Right lobe of liver (tissue), 6 donors: ENCODE results near the gene INSYN1. TPM values are rescaled to one million over a fixed set of nuclear protein-coding genes. Genes with fewer than 3 reads are reported as not detected.
A peak's percentile ranks its signal among the peaks of the same experiment; 100 is the strongest.

ENCODE experiments used
- ATAC-seq, 4 donors: fragments of 200-7000 bp; cut with Tn5 transposase; one replicate each; pipeline ENCODE4 v1.9.1; 2020; ENCODE audit warnings: mild to moderate bottlenecking in 4 of 4, moderate library complexity in 4 of 4
- DNase-seq, 3 donors: peaks; one replicate each; pipeline ENCODE4 v3.0.0-alpha.2; 2020
- H3K27ac ChIP-seq, 3 donors: fragments of 200-600 bp; one replicate each; pipeline ENCODE4 v1.8.0; 2022
- H3K27me3 ChIP-seq, 2 donors: fragments of 200-600 bp; one replicate each; pipeline ENCODE4 v1.8.0; 2022
- H3K36me3 ChIP-seq, 4 donors: fragments of 200-600 bp; sonication (generic) in 1 of 4; one replicate each; pipeline versions ENCODE4 v1.5.1 to v1.8.0; 2017 to 2022; ENCODE audit warnings: control low read depth in 1 of 4
- H3K4me1 ChIP-seq, 4 donors: fragments of 200-600 bp; sonication (generic) in 1 of 4; one replicate each; pipeline versions ENCODE4 v1.5.1 to v1.8.0; 2017 to 2022; ENCODE audit warnings: control low read depth in 1 of 4
- H3K4me3 ChIP-seq, 3 donors: fragments of 200-600 bp; one replicate each; pipeline ENCODE4 v1.8.0; 2022
- H3K9me3 ChIP-seq, 4 donors: fragments of 200-600 bp; sonication (generic) in 1 of 4; one replicate each; pipeline versions ENCODE4 v1.5.1 to v1.8.0; 2017 to 2022; ENCODE audit warnings: control low read depth in 1 of 4
- POLR2A ChIP-seq: fragments of 450-650 bp; IDR thresholded peaks from one replicate; pipeline ENCODE4 v1.6.1; 2017; ENCODE audit warnings: antibody characterized with exemption, mild to moderate bottlenecking
- WGBS: methylation state at CpG from one replicate; pipeline ENCODE4 v1.1.6; 2018; ENCODE audit warnings: low coverage, low lambda C conversion rate; ENCODE audit not compliant: insufficient coverage; ENCODE audit errors: missing lambda C conversion rate; 5-methylcytosine and 5-hydroxymethylcytosine counted together
- intact Hi-C, 2 donors: fragments of 100-400 bp; cut with DNase I; formaldehyde crosslinking; loops; one replicate each; pipeline versions ENCODE4 v1.11.2 to v1.14.1; 2022
- total RNA-seq, 6 experiments: library from RNA; depleted of rRNA in 2 of 6; stranded (reverse); fragments of >200 nt in 2 of 6; fragmentation: NEBNext Ultra II Directional in 3 of 6; extraction: Animal tissue kit (Norgen Biotek cat#: 25700) in 3 of 6; gene quantifications; one replicate each; pipeline versions ENCODE4 v1.1.0 to v1.2.4, GENCODE V29; 2016 to 2023
- TF ChIP-seq, protein P1 (sequence below), 4 donors: fragments of 200-600 bp in 3 of 4; fragments of 450-650 bp in 1 of 4; IDR thresholded peaks; one replicate each; pipeline versions ENCODE4 v1.5.1 to v1.8.0; 2016 to 2022; ENCODE audit warnings: antibody characterized with exemption in 4 of 4, mild to moderate bottlenecking in 2 of 4
- donor health status: DM: no; HTN: yes; CAD: no.
- donor health status: DM: no; HTN: no; CAD: no.
- donor health status: DM: no; HTN: no; CAD: no.
- donor health status: DM: no; HTN: yes; CAD: no.
- donor health status: DM: no; HTN: yes; CAD: no.

Gene INSYN1
- total RNA-seq, 6 experiments from 2014 or later = 0.25 to 0.68 (median 0.32) TPM

DNA sequence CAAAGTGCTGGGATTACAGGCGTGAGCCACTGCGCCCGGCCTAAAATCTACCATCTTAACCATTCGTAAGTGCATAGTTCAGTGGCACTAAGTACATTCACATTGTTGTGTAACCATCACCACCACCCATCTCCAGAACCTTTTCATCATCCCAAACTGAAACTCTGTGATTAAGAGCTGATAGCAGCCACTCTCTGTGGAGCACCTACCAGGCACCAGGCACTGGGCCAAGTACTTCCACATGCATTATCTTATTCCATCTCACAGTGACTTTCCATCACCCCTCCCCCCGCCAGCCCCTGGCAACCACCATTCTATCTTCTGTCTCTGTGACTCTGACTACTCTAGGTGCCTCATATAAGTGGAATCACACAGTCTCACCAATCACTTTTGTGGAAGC lies 2.3 kb upstream of the INSYN1 start:
- no peak for ATAC-seq
- no peaks in the 10 kb centered on the region for H3K36me3 ChIP-seq
- H3K27ac ChIP-seq = no peak overlapping the region
- no peak for DNase-seq
- H3K4me1 ChIP-seq = peaks cover 0 to 8% (median 0%) of the 10 kb centered on the region in 4 donors
- H3K27me3 ChIP-seq = no peaks in the 10 kb centered on the region
- intact Hi-C loops = no loop called here
- H3K4me3 ChIP-seq = no peak overlapping the region
- no peaks in the 10 kb centered on the region for H3K9me3 ChIP-seq
- TF ChIP-seq, protein P1, sequence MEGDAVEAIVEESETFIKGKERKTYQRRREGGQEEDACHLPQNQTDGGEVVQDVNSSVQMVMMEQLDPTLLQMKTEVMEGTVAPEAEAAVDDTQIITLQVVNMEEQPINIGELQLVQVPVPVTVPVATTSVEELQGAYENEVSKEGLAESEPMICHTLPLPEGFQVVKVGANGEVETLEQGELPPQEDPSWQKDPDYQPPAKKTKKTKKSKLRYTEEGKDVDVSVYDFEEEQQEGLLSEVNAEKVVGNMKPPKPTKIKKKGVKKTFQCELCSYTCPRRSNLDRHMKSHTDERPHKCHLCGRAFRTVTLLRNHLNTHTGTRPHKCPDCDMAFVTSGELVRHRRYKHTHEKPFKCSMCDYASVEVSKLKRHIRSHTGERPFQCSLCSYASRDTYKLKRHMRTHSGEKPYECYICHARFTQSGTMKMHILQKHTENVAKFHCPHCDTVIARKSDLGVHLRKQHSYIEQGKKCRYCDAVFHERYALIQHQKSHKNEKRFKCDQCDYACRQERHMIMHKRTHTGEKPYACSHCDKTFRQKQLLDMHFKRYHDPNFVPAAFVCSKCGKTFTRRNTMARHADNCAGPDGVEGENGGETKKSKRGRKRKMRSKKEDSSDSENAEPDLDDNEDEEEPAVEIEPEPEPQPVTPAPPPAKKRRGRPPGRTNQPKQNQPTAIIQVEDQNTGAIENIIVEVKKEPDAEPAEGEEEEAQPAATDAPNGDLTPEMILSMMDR (IDR thresholded peaks at IDR 0.05) = no peak
- TF ChIP-seq POLR2A = no peak
- 65% methylated on average over 3 of the region's 5 CpGs for WGBS

DNA sequence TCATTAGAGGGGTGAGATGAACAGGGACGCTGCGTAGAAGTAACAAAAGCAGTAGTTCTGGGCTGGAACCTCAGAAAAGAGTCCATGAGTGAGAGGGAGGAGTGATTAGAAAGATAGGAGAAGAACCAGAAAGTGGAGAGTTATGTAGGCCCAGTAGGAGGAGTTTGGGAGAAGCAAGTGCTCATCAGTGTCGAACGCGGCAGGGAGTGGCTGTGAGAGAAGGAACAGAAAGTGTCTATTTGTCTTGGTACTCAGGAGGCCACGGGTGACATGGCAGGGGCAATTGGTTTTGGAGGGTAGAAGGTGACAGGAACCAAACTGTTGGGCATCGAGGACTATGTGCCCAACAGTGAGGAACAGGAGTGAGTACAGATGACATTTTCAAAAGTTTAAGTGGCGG lies 1.3 kb upstream of the INSYN1 start:
- no peaks in the 10 kb centered on the region for H3K9me3 ChIP-seq
- WGBS = 69% methylated on average over 7 of the region's 8 CpGs
- no peak for TF ChIP-seq POLR2A
- TF ChIP-seq, protein P1 (IDR thresholded peaks at IDR 0.05) = no peak
- peaks cover 0 to 8% (median 0%) of the 10 kb centered on the region in 4 donors for H3K4me1 ChIP-seq
- DNase-seq (no peak), ATAC-seq (no peak)
- no peak overlapping the region for H3K4me3 ChIP-seq
- H3K27ac ChIP-seq = no peak overlapping the region
- intact Hi-C loops = no loop called here
- no peaks in the 10 kb centered on the region for H3K36me3 ChIP-seq
- no peaks in the 10 kb centered on the region for H3K27me3 ChIP-seq

DNA sequence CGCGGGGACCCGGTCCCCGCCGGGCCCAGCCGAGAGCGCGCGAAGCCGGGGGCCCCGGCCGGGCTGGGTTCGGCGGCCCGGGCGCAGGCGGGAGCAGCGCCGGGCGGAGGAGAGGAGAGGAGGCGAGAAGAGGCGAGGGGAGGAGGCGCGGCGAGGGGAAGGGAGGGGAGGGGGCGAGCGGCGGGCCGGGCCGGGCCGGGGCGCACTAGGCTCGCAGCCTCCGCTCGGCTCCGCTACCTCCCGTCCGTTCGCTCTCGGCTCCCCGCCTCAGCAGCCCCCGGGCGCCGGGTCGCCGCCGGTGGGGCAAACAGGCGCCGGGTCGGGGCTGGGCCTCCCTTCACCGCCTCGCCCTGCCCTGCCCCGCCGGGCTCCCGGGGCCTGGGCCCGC lies 351 bp downstream of the INSYN1 start:
- DNase-seq (no peak), ATAC-seq (peak in 2 of 4 donors; percentile 19 to 30)
- peaks cover 0 to 8% (median 0%) of the 10 kb centered on the region in 4 donors for H3K4me1 ChIP-seq
- H3K36me3 ChIP-seq = no peaks in the 10 kb centered on the region
- TF ChIP-seq POLR2A = no peak
- TF ChIP-seq, protein P1 (IDR thresholded peaks at IDR 0.05) = no peak
- WGBS = 1% methylated on average over 15 of the region's 56 CpGs
- no peak overlapping the region for H3K27ac ChIP-seq
- no peaks in the 10 kb centered on the region for H3K9me3 ChIP-seq
- intact Hi-C loops = no loop called here
- H3K4me3 ChIP-seq = peak overlapping the region; percentile 14 to 41 (median 25)
- no peaks in the 10 kb centered on the region for H3K27me3 ChIP-seq

DNA sequence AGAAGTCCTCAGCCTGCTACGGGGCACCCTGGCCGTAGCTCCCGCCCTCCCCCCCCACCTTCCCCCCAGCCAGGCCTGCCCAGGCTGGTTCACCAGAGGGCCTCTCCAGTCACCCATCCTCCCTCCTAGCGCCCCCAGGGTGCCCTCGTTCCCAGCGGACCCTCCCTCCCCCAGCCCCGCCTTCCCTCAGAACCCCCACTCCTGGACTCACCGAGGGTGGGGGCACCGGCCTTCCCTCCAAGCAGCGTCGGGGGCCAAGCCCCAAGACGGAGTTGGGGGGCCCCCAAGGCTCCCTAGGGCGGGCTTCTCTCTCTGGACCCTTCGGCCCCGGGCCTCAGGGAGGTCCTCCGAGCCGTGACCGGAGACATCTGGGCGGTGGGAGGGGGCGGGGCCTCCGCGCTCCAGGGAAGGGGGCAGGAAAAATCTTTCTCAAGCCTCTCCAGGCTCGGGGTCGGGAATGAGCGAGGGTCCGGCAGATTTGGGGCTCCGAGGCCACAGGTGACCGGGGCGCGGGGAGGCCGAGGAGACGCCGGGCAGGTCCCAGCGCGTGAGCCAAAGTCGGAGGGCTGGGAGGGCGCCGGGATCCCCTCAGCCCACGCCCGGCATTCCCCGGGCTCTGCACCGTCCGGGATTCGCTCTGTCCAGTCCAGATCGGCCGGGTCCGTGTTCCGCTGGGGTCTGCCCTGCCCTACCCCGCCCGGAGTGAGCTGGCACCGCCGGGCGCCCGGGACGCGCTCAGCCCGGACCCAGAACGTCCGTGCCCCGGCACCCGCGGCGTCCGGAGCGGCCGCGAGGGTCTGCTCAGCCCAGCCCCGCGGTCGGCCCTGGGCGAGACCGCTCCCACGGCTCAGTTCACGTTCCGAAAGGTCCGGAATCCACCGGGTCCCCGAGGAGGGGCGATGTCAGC lies 999 bp downstream of the INSYN1 start:
- H3K36me3 ChIP-seq = no peaks in the 10 kb centered on the region
- ATAC-seq (peak in 2 of 4 donors; percentile 7 to 11), DNase-seq (no peak)
- H3K4me1 ChIP-seq = peaks cover 0 to 8% (median 0%) of the 10 kb centered on the region in 4 donors
- peak overlapping the region; percentile 14 to 41 (median 25) for H3K4me3 ChIP-seq
- H3K9me3 ChIP-seq = no peaks in the 10 kb centered on the region
- H3K27ac ChIP-seq = no peak overlapping the region
- intact Hi-C loops = no loop called here
- H3K27me3 ChIP-seq = no peaks in the 10 kb centered on the region
- TF ChIP-seq, protein P1 (IDR thresholded peaks at IDR 0.05) = no peak
- no peak for TF ChIP-seq POLR2A
- 0% methylated on average over 7 of the region's 79 CpGs for WGBS
